GM12878 (cell line): ENCODE results near the gene OGFOD2. TPM values are rescaled to one million over a fixed set of nuclear protein-coding genes. Genes with fewer than 3 reads are reported as not detected.
A peak's percentile ranks its signal among the peaks of the same experiment; 100 is the strongest.

ENCODE experiments used
- ATF3 ChIP-seq: IDR thresholded peaks from 2 replicates; pipeline ENCODE4 v1.6.1; 2011; ENCODE audit warnings: low read depth, mild to moderate bottlenecking, low read length, moderate library complexity, borderline replicate concordance; ENCODE audit errors: extremely low read depth
- CBX5 ChIP-seq: sonication (generic); IDR thresholded peaks from 2 replicates; pipeline ENCODE4 v1.6.1; 2016; ENCODE audit warnings: low read depth, moderate library complexity, mild to moderate bottlenecking, inconsistent platforms
- IKZF2 ChIP-seq, 2 experiments: fragments of 450-650 bp; IDR thresholded peaks; 2 replicates each; pipeline ENCODE4 v1.6.1; 2017; ENCODE audit warnings: mild to moderate bottlenecking in 2 of 2, moderate library complexity in 2 of 2
- MLLT1 ChIP-seq: fragments of 450-650 bp; IDR thresholded peaks from 2 replicates; pipeline ENCODE4 v1.6.1; 2016; ENCODE audit warnings: mild to moderate bottlenecking
- MTA3 ChIP-seq: IDR thresholded peaks from 2 replicates; pipeline ENCODE4 v1.6.1; 2012; ENCODE audit warnings: low read length, inconsistent platforms, borderline replicate concordance
- NFXL1 ChIP-seq: fragments of 450-650 bp; IDR thresholded peaks from 2 replicates; pipeline ENCODE4 v1.6.1; 2017; ENCODE audit warnings: antibody characterized with exemption, mild to moderate bottlenecking, borderline replicate concordance
- PRDM15 ChIP-seq: fragments of 450-650 bp; formaldehyde crosslinking; IDR thresholded peaks from 2 replicates; pipeline ENCODE4 v1.4.0; 2020; ENCODE audit warnings: mild to moderate bottlenecking, moderate library complexity
- RBBP5 ChIP-seq: fragments of 200-600 bp; sonication (generic); conservative IDR thresholded peaks from 2 replicates; pipeline ENCODE4 v1.6.1; 2016
- SKIL ChIP-seq: fragments of 450-650 bp; IDR thresholded peaks from 2 replicates; pipeline ENCODE4 v1.6.1; 2017; ENCODE audit warnings: mild to moderate bottlenecking, low read depth, inconsistent platforms; ENCODE audit not compliant: poor library complexity, severe bottlenecking
- TCF12 ChIP-seq: IDR thresholded peaks from 2 replicates; pipeline ENCODE4 v1.6.1; 2011; ENCODE audit warnings: low read depth, mild to moderate bottlenecking, low read length
- polyA plus RNA-seq, 11 experiments: library from polyadenylated mRNA; depleted of rRNA in 4 of 11; unstranded in 6 of 11; stranded (reverse) in 5 of 11; fragments of >200 nt; fragmentation: Nextera tagmentation in 4 of 11; fragmentation: Illumina TruSeq in 1 of 11; extraction: Ambion mirVana in 4 of 11; extraction: Trizol in 1 of 11; gene quantifications; 1 replicate in 1 of 11; 2 replicates in 10 of 11; pipeline versions ENCODE4 v1.2.1 to v1.2.3, GENCODE V29; 2011 to 2016; ENCODE audit warnings: inconsistent platforms in 2 of 11, missing spikeins in 2 of 11, low read depth in 1 of 11
- total RNA-seq, 4 experiments: library from RNA; depleted of rRNA in 3 of 4; stranded (reverse); fragments of >200 nt in 3 of 4; fragmentation: Illumina TruSeq in 1 of 4; extraction: Trizol in 1 of 4; gene quantifications; 2 replicates each; pipeline versions ENCODE4 v1.2.1 to v1.2.3, GENCODE V29; 2013 to 2021

The OGFOD2 gene
- total and polyA plus RNA-seq, 10 of the 15 experiments (the other 5 are each of a cell fraction or from before 2014, with no cell fraction given) = 0.93 to 29.2 (median 16.3) TPM

- no peak for TF ChIP-seq CBX5
- peak in 1 of 2 experiments; percentile 45; a peak in 2 of 4 replicates for TF ChIP-seq IKZF2 (IDR thresholded peaks at IDR 0.05)
- TF ChIP-seq NFXL1 = no peak
- TF ChIP-seq RBBP5 = no peak
- no peak for TF ChIP-seq MLLT1
- TF ChIP-seq ATF3 = no peak
- no peak for TF ChIP-seq SKIL
- 0 out of 2 replicates have a peak, but pooled peaks have one; percentile 53 for TF ChIP-seq TCF12
- no peak for TF ChIP-seq PRDM15 (CRISPR knock-in tag)
- TF ChIP-seq MTA3 = no peak
These were observed 40.3 kb upstream of the OGFOD2 start (continued) for GRCh38 chr12:122934722-122935121.
